ENCODE data around the gene HOXB2.

HOXB2 gene

DNA sequence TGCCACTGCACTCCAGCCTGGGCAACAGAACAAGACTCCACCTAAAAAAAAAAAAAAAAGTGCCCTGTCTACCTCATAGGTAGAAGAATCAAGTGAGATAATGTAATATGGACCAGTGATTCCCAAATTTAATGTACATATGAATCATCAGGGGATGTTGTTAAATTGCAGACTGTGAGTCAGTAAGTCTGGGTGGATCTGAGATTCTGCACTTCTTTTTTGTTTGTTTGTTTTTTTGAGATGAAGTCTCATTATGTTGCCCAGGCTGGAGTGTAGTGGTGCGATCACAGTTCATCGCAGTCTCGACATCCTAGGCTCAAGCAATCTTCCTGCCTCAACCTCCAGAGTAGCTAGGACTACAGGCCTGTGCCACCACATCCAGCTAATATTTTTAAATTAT, 45.7 kb downstream of the HOXB2 start:
- Histone ChIP-seq H3K9ac (ENCODE audit: low read depth, low read length) (no peak overlapping the region), H3K36me3 (ENCODE audit: insufficient read depth, low read depth, low read length) (no peaks in the 10 kb centered on the region), H3K27me3 (ENCODE audit: insufficient read depth, low read length) (peaks cover 88% of the 10 kb centered on the region), H3K4me1 (ENCODE audit: insufficient read depth, low read length) (peaks cover 7% of the 10 kb centered on the region), H3K27ac (ENCODE audit: low read length) (no peak overlapping the region), H3K9me3 (ENCODE audit: insufficient read depth, low read depth, low read length) (no peaks in the 10 kb centered on the region), H3K4me3 (ENCODE audit: low read length) (no peak overlapping the region)

DNA sequence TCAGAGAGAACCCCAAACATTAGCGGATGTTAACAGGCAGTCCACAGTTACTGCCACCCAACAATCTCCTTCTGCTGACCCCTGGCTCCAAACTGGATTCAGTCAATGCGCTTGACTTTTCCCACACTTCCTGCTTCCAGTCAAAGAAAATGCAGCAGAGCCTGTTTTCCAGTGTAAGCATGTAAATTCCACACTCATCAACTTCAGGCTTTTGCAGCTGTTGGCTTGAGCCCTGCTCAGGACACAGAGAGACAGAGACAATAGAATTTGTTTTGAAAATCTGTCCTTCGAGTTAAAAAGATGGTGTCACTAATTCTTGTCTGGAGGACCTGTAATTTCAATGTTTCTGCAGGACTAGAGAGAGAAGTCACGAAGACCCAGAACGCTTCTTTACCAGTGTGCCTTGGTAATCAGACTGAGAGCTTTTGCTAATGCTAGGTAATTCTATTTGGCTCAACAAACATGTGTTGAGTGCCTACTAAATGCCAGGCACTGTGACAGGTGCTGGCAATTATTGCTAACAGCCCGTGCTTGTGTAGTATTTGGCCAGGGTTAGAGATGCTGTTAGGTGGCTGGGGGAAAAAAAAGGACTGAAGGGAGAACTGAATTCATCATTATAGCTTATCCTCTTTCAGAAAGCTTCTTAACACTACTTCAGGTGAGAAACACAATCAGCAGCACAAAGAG, 46.6 kb downstream of the HOXB2 start:
- Histone ChIP-seq H3K9ac (ENCODE audit: low read depth, low read length) (no peak overlapping the region), H3K36me3 (ENCODE audit: insufficient read depth, low read depth, low read length) (no peaks in the 10 kb centered on the region), H3K4me1 (ENCODE audit: insufficient read depth, low read length) (no peaks in the 10 kb centered on the region; the same call in 1 of the 2 replicates), H3K27ac (ENCODE audit: low read length) (no peak overlapping the region), H3K27me3 (ENCODE audit: insufficient read depth, low read length) (peaks cover 93% of the 10 kb centered on the region), H3K4me3 (ENCODE audit: low read length) (no peak overlapping the region), H3K9me3 (ENCODE audit: insufficient read depth, low read depth, low read length) (no peaks in the 10 kb centered on the region)

DNA sequence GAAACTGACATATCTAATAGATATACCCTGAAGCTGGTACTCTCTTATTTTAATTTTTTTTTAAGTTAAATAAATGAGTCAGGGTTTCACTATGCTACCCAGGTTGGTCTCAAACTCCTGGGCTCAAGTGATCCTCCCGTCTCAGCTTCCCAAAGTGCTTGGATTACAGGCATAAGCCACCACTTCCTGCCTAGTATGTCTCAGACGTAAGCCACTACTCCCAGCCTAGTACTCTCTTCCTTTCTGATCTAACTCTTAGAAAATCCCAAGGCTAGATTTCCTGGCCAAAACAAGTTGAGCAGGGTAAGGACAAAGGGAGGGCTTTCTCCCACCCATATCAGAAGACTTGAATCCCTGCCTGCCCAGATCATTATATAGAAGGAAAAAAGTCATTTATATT, 47.8 kb downstream of the HOXB2 start:
- no peak overlapping the region for H3K27ac ChIP-seq (ENCODE audit: low read length)
- H3K4me3 ChIP-seq (ENCODE audit: low read length) = no peak overlapping the region
- no peaks in the 10 kb centered on the region for H3K9me3 ChIP-seq (ENCODE audit: insufficient read depth, low read depth, low read length)
- H3K27me3 ChIP-seq (ENCODE audit: insufficient read depth, low read length) = peaks cover 93% of the 10 kb centered on the region
- no peaks in the 10 kb centered on the region for H3K36me3 ChIP-seq (ENCODE audit: insufficient read depth, low read depth, low read length)
- H3K4me1 ChIP-seq (ENCODE audit: insufficient read depth, low read length) = no peaks in the 10 kb centered on the region; the same call in 1 of the 2 replicates
- H3K9ac ChIP-seq (ENCODE audit: low read depth, low read length) = no peak overlapping the region

DNA sequence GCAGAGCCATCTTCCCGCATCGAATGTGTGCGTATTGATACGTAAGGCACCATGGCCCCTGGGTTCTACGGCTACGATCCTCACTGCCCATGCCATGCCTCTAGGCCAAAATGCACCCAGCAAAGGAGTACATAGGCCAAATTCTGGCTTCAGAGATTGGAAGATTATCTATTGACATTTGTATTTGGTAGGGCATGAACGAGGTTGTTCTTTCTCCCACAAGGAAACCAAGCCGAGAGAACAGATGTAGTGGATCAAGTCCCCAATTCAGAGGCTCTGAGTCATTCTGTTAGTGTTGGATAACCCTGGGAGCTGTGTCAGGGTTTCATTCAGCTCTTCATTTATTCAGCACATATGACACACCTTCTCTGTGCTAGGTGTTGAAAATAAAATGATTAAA, 50.6 kb downstream of the HOXB2 start:
- H3K36me3 ChIP-seq (ENCODE audit: insufficient read depth, low read depth, low read length) = no peaks in the 10 kb centered on the region
- H3K27me3 ChIP-seq (ENCODE audit: insufficient read depth, low read length) = peaks cover 91% of the 10 kb centered on the region
- no peak overlapping the region for H3K9ac ChIP-seq (ENCODE audit: low read depth, low read length)
- no peaks in the 10 kb centered on the region for H3K9me3 ChIP-seq (ENCODE audit: insufficient read depth, low read depth, low read length)
- H3K4me1 ChIP-seq (ENCODE audit: insufficient read depth, low read length) = peaks cover 2% of the 10 kb centered on the region; the same call in 1 of the 2 replicates
- no peak overlapping the region for H3K4me3 ChIP-seq (ENCODE audit: low read length)
- H3K27ac ChIP-seq (ENCODE audit: low read length) = no peak overlapping the region
